ENCODE results near the gene HOGA1.

DNA sequence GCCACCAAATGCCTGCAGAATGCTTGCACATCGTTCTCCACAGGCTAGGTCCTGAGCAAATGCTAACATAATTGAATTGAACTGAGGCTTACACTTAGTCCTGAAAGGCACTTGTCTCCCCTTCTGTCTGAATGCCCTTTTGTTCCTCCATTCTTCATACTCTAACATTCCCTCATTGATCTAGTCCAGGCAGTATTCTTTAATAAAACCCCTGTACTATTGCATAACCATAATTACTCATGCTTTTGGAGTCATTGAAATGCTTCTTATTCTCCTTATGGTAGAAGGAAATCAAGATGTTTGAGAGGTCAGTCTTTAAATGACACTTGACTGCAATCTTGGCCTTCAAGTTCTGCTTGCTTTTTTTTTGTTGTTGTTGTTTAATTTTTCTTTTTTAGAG is 63.4 kb downstream of the HOGA1 start:
- TF ChIP-seq FOXP1 (CRISPR knock-in tag; IDR thresholded peaks at IDR 0.05; ENCODE audit: borderline replicate concordance) (no peak), ELF4 (CRISPR knock-in tag; IDR thresholded peaks at IDR 0.05; ENCODE audit: low read depth) (no peak), JUN (CRISPR knock-in tag; IDR thresholded peaks at IDR 0.05) (no peak), ETV6 (CRISPR knock-in tag; IDR thresholded peaks at IDR 0.05) (no peak), TP53 (CRISPR knock-in tag; IDR thresholded peaks at IDR 0.05) (no peak), SP1 (CRISPR knock-in tag; conservative IDR thresholded peaks at IDR 0.05) (no peak), ZNF416 (CRISPR knock-in tag; IDR thresholded peaks at IDR 0.05) (no peak), PRRX2 (CRISPR knock-in tag; IDR thresholded peaks at IDR 0.05) (no peak)
- TF ChIP-seq, protein P1, sequence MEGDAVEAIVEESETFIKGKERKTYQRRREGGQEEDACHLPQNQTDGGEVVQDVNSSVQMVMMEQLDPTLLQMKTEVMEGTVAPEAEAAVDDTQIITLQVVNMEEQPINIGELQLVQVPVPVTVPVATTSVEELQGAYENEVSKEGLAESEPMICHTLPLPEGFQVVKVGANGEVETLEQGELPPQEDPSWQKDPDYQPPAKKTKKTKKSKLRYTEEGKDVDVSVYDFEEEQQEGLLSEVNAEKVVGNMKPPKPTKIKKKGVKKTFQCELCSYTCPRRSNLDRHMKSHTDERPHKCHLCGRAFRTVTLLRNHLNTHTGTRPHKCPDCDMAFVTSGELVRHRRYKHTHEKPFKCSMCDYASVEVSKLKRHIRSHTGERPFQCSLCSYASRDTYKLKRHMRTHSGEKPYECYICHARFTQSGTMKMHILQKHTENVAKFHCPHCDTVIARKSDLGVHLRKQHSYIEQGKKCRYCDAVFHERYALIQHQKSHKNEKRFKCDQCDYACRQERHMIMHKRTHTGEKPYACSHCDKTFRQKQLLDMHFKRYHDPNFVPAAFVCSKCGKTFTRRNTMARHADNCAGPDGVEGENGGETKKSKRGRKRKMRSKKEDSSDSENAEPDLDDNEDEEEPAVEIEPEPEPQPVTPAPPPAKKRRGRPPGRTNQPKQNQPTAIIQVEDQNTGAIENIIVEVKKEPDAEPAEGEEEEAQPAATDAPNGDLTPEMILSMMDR (IDR thresholded peaks at IDR 0.05), result no peak
- TF ChIP-seq, protein P2, sequence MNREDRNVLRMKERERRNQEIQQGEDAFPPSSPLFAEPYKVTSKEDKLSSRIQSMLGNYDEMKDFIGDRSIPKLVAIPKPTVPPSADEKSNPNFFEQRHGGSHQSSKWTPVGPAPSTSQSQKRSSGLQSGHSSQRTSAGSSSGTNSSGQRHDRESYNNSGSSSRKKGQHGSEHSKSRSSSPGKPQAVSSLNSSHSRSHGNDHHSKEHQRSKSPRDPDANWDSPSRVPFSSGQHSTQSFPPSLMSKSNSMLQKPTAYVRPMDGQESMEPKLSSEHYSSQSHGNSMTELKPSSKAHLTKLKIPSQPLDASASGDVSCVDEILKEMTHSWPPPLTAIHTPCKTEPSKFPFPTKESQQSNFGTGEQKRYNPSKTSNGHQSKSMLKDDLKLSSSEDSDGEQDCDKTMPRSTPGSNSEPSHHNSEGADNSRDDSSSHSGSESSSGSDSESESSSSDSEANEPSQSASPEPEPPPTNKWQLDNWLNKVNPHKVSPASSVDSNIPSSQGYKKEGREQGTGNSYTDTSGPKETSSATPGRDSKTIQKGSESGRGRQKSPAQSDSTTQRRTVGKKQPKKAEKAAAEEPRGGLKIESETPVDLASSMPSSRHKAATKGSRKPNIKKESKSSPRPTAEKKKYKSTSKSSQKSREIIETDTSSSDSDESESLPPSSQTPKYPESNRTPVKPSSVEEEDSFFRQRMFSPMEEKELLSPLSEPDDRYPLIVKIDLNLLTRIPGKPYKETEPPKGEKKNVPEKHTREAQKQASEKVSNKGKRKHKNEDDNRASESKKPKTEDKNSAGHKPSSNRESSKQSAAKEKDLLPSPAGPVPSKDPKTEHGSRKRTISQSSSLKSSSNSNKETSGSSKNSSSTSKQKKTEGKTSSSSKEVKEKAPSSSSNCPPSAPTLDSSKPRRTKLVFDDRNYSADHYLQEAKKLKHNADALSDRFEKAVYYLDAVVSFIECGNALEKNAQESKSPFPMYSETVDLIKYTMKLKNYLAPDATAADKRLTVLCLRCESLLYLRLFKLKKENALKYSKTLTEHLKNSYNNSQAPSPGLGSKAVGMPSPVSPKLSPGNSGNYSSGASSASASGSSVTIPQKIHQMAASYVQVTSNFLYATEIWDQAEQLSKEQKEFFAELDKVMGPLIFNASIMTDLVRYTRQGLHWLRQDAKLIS (CRISPR knock-in tag; IDR thresholded peaks at IDR 0.05; ENCODE audit: borderline replicate concordance), result no peak
